HEK293 (cell line): ENCODE data around the gene NOL4L.

Source experiments
- CTCF ChIA-PET: fragments of 350-600 bp; formaldehyde crosslinking; extraction: SDS; loops from one replicate; lab custom pipeline; 2021; ENCODE audit warnings: antibody characterized with exemption; lab: Yijun Ruan, JAX
- POLR2A ChIA-PET: fragments of 300-600 bp; formaldehyde crosslinking; extraction: SDS; loops from one replicate; lab custom pipeline; 2020; ENCODE audit warnings: antibody characterized with exemption, inconsistent platforms; lab: Yijun Ruan, JAX
- H3K27ac ChIP-seq: fragments of 200-500 bp; sonication (Bioruptor generic); 2 replicates; pipeline ENCODE4 v1.5.1; 2014; ENCODE audit warnings: low read depth, low read length, control low read depth, inconsistent platforms; ENCODE audit errors: extremely low read depth
- H3K36me3 ChIP-seq, 2 experiments: fragments of 200-500 bp in 1 of 2; sonication (Bioruptor generic) in 1 of 2; 1 replicate in 1 of 2; 2 replicates in 1 of 2; pipeline ENCODE4 v1.5.1; 2014 to 2017; ENCODE audit warnings: inconsistent platforms in 2 of 2, low read length in 2 of 2; ENCODE audit not compliant: control insufficient read depth in 2 of 2, insufficient read depth in 1 of 2
- H3K4me1 ChIP-seq: fragments of 200-500 bp; sonication (Bioruptor generic); 2 replicates; pipeline ENCODE4 v1.5.1; 2014; ENCODE audit warnings: mild to moderate bottlenecking, low read length, inconsistent platforms; ENCODE audit not compliant: control insufficient read depth, insufficient read depth
- H3K4me3 ChIP-seq: 2 replicates; pipeline ENCODE4 v1.5.1; 2011; ENCODE audit warnings: low read depth, mild to moderate bottlenecking, control low read depth, low read length, moderate library complexity
- H3K9me3 ChIP-seq: fragments of 200-500 bp; sonication (Bioruptor generic); 2 replicates; pipeline ENCODE4 v1.5.1; 2014; ENCODE audit warnings: low read depth, low read length, inconsistent platforms; ENCODE audit not compliant: control insufficient read depth, insufficient read depth
- INSM2 ChIP-seq: fragments of 450-650 bp; formaldehyde crosslinking; IDR thresholded peaks from 2 replicates; pipeline ENCODE4 v1.5.1; 2016; ENCODE audit warnings: missing biosample characterization, missing genetic modification characterization
- KLF16 ChIP-seq: fragments of 450-650 bp; formaldehyde crosslinking; IDR thresholded peaks from 2 replicates; pipeline ENCODE4 v1.5.1; 2017; ENCODE audit warnings: missing biosample characterization, missing genetic modification characterization
- KLF9 ChIP-seq: fragments of 450-650 bp; formaldehyde crosslinking; IDR thresholded peaks from 2 replicates; pipeline ENCODE4 v1.5.1; 2016; ENCODE audit warnings: missing biosample characterization, missing genetic modification characterization, low read depth
- MZF1 ChIP-seq: fragments of 450-650 bp; formaldehyde crosslinking; IDR thresholded peaks from 2 replicates; pipeline ENCODE4 v1.5.1; 2017; ENCODE audit warnings: missing biosample characterization, missing genetic modification characterization, borderline replicate concordance
- OSR2 ChIP-seq: fragments of 450-650 bp; formaldehyde crosslinking; IDR thresholded peaks from 2 replicates; pipeline ENCODE4 v1.5.1; 2016; ENCODE audit warnings: missing biosample characterization, missing genetic modification characterization
- ZNF155 ChIP-seq: fragments of 450-650 bp; formaldehyde crosslinking; IDR thresholded peaks from 2 replicates; pipeline ENCODE4 v1.5.1; 2016; ENCODE audit warnings: missing biosample characterization, missing genetic modification characterization
- ZNF2 ChIP-seq: fragments of 450-650 bp; formaldehyde crosslinking; IDR thresholded peaks from 2 replicates; pipeline ENCODE4 v1.5.1; 2016; ENCODE audit warnings: missing biosample characterization, missing genetic modification characterization
- ZNF202 ChIP-seq: fragments of 450-650 bp; formaldehyde crosslinking; IDR thresholded peaks from 2 replicates; pipeline ENCODE4 v1.5.1; 2016; ENCODE audit warnings: missing biosample characterization, missing genetic modification characterization, borderline replicate concordance
- ZNF324 ChIP-seq: fragments of 450-650 bp; formaldehyde crosslinking; IDR thresholded peaks from 2 replicates; pipeline ENCODE4 v1.5.1; 2016; ENCODE audit warnings: missing biosample characterization, missing genetic modification characterization
- ZNF350 ChIP-seq: fragments of 450-650 bp; formaldehyde crosslinking; IDR thresholded peaks from 2 replicates; pipeline ENCODE4 v1.5.0; 2017; ENCODE audit warnings: missing biosample characterization, mild to moderate bottlenecking, missing genetic modification characterization
- ZNF488 ChIP-seq: fragments of 450-650 bp; formaldehyde crosslinking; IDR thresholded peaks from 2 replicates; pipeline ENCODE4 v1.5.1; 2016; ENCODE audit warnings: missing biosample characterization, missing genetic modification characterization
- ZNF513 ChIP-seq: fragments of 450-650 bp; IDR thresholded peaks from 2 replicates; pipeline ENCODE4 v1.5.1; 2018; ENCODE audit warnings: missing biosample characterization, missing genetic modification characterization
- ZNF629 ChIP-seq: fragments of 450-650 bp; formaldehyde crosslinking; IDR thresholded peaks from 2 replicates; pipeline ENCODE4 v1.5.1; 2017; ENCODE audit warnings: missing biosample characterization, missing genetic modification characterization
- ZNF654 ChIP-seq: fragments of 450-650 bp; formaldehyde crosslinking; IDR thresholded peaks from 2 replicates; pipeline ENCODE4 v1.5.1; 2016; ENCODE audit warnings: low read depth, missing biosample characterization, missing genetic modification characterization
- ZNF677 ChIP-seq: fragments of 450-650 bp; IDR thresholded peaks from 2 replicates; pipeline ENCODE4 v1.5.0; 2018; ENCODE audit warnings: missing biosample characterization, mild to moderate bottlenecking, missing genetic modification characterization, moderate library complexity
- ZNF701 ChIP-seq: fragments of 450-650 bp; formaldehyde crosslinking; IDR thresholded peaks from 2 replicates; pipeline ENCODE4 v1.5.1; 2016; ENCODE audit warnings: missing biosample characterization, missing genetic modification characterization
- ZNF768 ChIP-seq: fragments of 450-650 bp; formaldehyde crosslinking; IDR thresholded peaks from 2 replicates; pipeline ENCODE4 v1.5.1; 2018; ENCODE audit warnings: missing biosample characterization, mild to moderate bottlenecking, missing genetic modification characterization
- ZSCAN18 ChIP-seq: fragments of 450-650 bp; formaldehyde crosslinking; IDR thresholded peaks from 2 replicates; pipeline ENCODE4 v1.5.1; 2016; ENCODE audit warnings: missing biosample characterization, missing genetic modification characterization
- TF ChIP-seq, protein P1 (sequence below): fragments of 450-650 bp; formaldehyde crosslinking; IDR thresholded peaks from 2 replicates; pipeline ENCODE4 v1.5.1; 2016; ENCODE audit warnings: missing biosample characterization, missing genetic modification characterization
- TF ChIP-seq, protein P2 (sequence below): fragments of 450-650 bp; formaldehyde crosslinking; IDR thresholded peaks from 2 replicates; pipeline ENCODE4 v1.5.0; 2017; ENCODE audit warnings: missing biosample characterization, missing genetic modification characterization, borderline replicate concordance
- TF ChIP-seq, protein P3 (sequence below): fragments of 450-650 bp; formaldehyde crosslinking; IDR thresholded peaks from 2 replicates; pipeline ENCODE4 v1.5.1; 2016; ENCODE audit warnings: missing biosample characterization, missing genetic modification characterization
- TF ChIP-seq, protein P4 (sequence below): IDR thresholded peaks from 2 replicates; pipeline ENCODE4 v1.6.1; 2011; ENCODE audit warnings: mild to moderate bottlenecking, low read depth, low read length, borderline replicate concordance

NOL4L gene

GRCh38 chr20:32429343-32429742 lies 155.8 kb downstream of the NOL4L start (continued):
- TF ChIP-seq, protein P1, sequence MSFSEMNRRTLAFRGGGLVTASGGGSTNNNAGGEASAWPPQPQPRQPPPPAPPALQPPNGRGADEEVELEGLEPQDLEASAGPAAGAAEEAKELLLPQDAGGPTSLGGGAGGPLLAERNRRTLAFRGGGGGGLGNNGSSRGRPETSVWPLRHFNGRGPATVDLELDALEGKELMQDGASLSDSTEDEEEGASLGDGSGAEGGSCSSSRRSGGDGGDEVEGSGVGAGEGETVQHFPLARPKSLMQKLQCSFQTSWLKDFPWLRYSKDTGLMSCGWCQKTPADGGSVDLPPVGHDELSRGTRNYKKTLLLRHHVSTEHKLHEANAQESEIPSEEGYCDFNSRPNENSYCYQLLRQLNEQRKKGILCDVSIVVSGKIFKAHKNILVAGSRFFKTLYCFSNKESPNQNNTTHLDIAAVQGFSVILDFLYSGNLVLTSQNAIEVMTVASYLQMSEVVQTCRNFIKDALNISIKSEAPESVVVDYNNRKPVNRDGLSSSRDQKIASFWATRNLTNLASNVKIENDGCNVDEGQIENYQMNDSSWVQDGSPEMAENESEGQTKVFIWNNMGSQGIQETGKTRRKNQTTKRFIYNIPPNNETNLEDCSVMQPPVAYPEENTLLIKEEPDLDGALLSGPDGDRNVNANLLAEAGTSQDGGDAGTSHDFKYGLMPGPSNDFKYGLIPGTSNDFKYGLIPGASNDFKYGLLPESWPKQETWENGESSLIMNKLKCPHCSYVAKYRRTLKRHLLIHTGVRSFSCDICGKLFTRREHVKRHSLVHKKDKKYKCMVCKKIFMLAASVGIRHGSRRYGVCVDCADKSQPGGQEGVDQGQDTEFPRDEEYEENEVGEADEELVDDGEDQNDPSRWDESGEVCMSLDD (tag by site-specific recombination), result no peak
- TF ChIP-seq, protein P2, sequence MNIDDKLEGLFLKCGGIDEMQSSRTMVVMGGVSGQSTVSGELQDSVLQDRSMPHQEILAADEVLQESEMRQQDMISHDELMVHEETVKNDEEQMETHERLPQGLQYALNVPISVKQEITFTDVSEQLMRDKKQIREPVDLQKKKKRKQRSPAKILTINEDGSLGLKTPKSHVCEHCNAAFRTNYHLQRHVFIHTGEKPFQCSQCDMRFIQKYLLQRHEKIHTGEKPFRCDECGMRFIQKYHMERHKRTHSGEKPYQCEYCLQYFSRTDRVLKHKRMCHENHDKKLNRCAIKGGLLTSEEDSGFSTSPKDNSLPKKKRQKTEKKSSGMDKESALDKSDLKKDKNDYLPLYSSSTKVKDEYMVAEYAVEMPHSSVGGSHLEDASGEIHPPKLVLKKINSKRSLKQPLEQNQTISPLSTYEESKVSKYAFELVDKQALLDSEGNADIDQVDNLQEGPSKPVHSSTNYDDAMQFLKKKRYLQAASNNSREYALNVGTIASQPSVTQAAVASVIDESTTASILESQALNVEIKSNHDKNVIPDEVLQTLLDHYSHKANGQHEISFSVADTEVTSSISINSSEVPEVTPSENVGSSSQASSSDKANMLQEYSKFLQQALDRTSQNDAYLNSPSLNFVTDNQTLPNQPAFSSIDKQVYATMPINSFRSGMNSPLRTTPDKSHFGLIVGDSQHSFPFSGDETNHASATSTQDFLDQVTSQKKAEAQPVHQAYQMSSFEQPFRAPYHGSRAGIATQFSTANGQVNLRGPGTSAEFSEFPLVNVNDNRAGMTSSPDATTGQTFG (tag by site-specific recombination), result no peak
- TF ChIP-seq ZNF350 (no peak), MZF1 (tag by site-specific recombination) (no peak), INSM2 (tag by site-specific recombination) (no peak), ZNF677 (no peak), ZNF768 (no peak), ZSCAN18 (tag by site-specific recombination) (no peak), ZNF488 (no peak)

DNA sequence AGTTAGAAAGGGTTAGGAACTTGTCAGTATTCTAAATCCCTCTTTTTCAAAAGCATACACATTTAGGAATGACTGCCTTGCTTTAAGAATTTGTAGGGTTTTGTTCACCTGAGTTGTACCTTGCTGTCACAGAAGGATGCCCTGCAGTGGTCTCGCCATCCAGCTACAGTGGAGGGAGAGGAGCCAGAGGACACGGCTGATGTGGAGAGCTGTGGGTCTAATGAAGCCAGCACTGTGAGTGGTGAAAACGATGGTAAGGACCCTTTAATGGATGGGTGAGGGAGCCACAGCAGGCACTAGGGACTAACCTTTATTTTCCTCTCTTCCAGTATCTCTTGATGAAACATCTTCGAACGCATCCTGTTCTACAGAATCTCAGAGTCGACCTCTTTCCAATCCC lies 157.1 kb downstream of the NOL4L start:
- Histone ChIP-seq H3K9me3 (no peaks in the 10 kb centered on the region), H3K4me1 (no peaks in the 10 kb centered on the region), H3K36me3 (peaks cover 10 to 62% of the 10 kb centered on the region in 2 experiments)
- POLR2A ChIA-PET, result no interaction called here
- TF ChIP-seq ZNF513, result no peak
- no peak for TF ChIP-seq ZNF324
- TF ChIP-seq, protein P3, sequence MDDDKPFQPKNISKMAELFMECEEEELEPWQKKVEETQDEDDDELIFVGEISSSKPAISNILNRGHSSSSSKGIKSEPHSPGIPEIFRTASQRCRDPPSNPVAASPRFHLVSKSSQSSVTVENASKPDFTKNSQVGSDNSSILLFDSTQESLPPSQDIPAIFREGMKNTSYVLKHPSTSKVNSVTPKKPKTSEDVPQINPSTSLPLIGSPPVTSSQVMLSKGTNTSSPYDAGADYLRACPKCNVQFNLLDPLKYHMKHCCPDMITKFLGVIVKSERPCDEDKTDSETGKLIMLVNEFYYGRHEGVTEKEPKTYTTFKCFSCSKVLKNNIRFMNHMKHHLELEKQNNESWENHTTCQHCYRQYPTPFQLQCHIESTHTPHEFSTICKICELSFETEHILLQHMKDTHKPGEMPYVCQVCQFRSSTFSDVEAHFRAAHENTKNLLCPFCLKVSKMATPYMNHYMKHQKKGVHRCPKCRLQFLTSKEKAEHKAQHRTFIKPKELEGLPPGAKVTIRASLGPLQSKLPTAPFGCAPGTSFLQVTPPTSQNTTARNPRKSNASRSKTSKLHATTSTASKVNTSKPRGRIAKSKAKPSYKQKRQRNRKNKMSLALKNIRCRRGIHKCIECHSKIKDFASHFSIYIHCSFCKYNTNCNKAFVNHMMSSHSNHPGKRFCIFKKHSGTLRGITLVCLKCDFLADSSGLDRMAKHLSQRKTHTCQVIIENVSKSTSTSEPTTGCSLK (tag by site-specific recombination), result no peak
- no peak for TF ChIP-seq OSR2 (tag by site-specific recombination)
- TF ChIP-seq, protein P4, sequence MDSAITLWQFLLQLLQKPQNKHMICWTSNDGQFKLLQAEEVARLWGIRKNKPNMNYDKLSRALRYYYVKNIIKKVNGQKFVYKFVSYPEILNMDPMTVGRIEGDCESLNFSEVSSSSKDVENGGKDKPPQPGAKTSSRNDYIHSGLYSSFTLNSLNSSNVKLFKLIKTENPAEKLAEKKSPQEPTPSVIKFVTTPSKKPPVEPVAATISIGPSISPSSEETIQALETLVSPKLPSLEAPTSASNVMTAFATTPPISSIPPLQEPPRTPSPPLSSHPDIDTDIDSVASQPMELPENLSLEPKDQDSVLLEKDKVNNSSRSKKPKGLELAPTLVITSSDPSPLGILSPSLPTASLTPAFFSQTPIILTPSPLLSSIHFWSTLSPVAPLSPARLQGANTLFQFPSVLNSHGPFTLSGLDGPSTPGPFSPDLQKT, result no peak
- no peak for TF ChIP-seq KLF16 (tag by site-specific recombination)
- no peak for TF ChIP-seq ZNF701 (tag by site-specific recombination)
- TF ChIP-seq KLF9, result no peak
- no peak for TF ChIP-seq ZNF654
- no peak for TF ChIP-seq ZNF2 (tag by site-specific recombination)
- TF ChIP-seq ZNF202, result no peak
- no peak for TF ChIP-seq ZNF629 (tag by site-specific recombination)
- no peak for TF ChIP-seq ZNF155 (tag by site-specific recombination)
- TF ChIP-seq, all 188 proteins: peak for 0
- H3K4me3 ChIP-seq, result no peak overlapping the region
- no peak overlapping the region for H3K27ac ChIP-seq
- CTCF ChIA-PET, result no interaction called here
